Endodermal cell (in vitro differentiated cells): ENCODE data around the gene BRD3. TPM values are rescaled to one million over a fixed set of nuclear protein-coding genes. Genes with fewer than 3 reads are reported as not detected.

Source experiments
- DNase-seq: peaks from one replicate; pipeline ENCODE4 v3.0.0-alpha.2; 2017
- H3K27ac ChIP-seq: 2 replicates; pipeline ENCODE4 v1.5.1; 2013; ENCODE audit warnings: mild to moderate bottlenecking, low read depth, low read length, moderate library complexity
- H3K27me3 ChIP-seq: 2 replicates; pipeline ENCODE4 v1.6.1; 2013; ENCODE audit warnings: mild to moderate bottlenecking, low read length, moderate library complexity; ENCODE audit not compliant: insufficient read depth, control insufficient read depth, poor library complexity, severe bottlenecking
- H3K36me3 ChIP-seq: 2 replicates; pipeline ENCODE4 v1.7.0; 2013; ENCODE audit warnings: mild to moderate bottlenecking, low read length, moderate library complexity; ENCODE audit not compliant: control insufficient read depth, insufficient read depth
- H3K4me1 ChIP-seq: one replicate; pipeline ENCODE4 v1.7.0; 2013; ENCODE audit warnings: low read length; ENCODE audit not compliant: control insufficient read depth, insufficient read depth
- H3K4me3 ChIP-seq: 2 replicates; pipeline ENCODE4 v1.5.1; 2013; ENCODE audit warnings: mild to moderate bottlenecking, low read length, moderate library complexity
- H3K9ac ChIP-seq: 2 replicates; pipeline ENCODE4 v1.6.1; 2013; ENCODE audit warnings: mild to moderate bottlenecking, low read length, moderate library complexity; ENCODE audit not compliant: poor library complexity, severe bottlenecking; ENCODE audit errors: extremely low read depth
- H3K9me3 ChIP-seq: 2 replicates; pipeline ENCODE4 v1.6.1; 2013; ENCODE audit warnings: mild to moderate bottlenecking, low read length, moderate library complexity; ENCODE audit not compliant: control insufficient read depth
- H3K27ac Mint-ChIP-seq: 2 replicates; pipeline ENCODE4 v1.8.0; 2020; ENCODE audit warnings: mixed read lengths
- H3K27me3 Mint-ChIP-seq: 2 replicates; pipeline ENCODE4 v1.8.0; 2021; ENCODE audit warnings: mild to moderate bottlenecking, mixed read lengths; ENCODE audit not compliant: insufficient read depth
- H3K36me3 Mint-ChIP-seq: 2 replicates; pipeline ENCODE4 v1.8.0; 2020; ENCODE audit warnings: low read depth, mixed read lengths
- H3K4me1 Mint-ChIP-seq: 2 replicates; pipeline ENCODE4 v1.8.0; 2020; ENCODE audit warnings: mixed read lengths
- H3K4me3 Mint-ChIP-seq: 2 replicates; pipeline ENCODE4 v1.8.0; 2020; ENCODE audit warnings: mild to moderate bottlenecking, moderate library complexity, mixed read lengths
- H3K9me3 Mint-ChIP-seq: 2 replicates; pipeline ENCODE4 v1.8.0; 2020; ENCODE audit warnings: mild to moderate bottlenecking, mixed read lengths
- WGBS, 2 experiments: methylation state at CpG; one replicate each; pipeline versions ENCODE4 v1.1.5 to v1.1.7; 2013; ENCODE audit warnings: missing lambda C conversion rate in 2 of 2, mixed read lengths in 1 of 2; ENCODE audit not compliant: insufficient coverage in 1 of 2, insufficient read length in 1 of 2; 5-methylcytosine and 5-hydroxymethylcytosine counted together
- total RNA-seq, 2 donors: library from RNA; stranded (reverse); fragmentation: NEBNext Ultra II Directional in 1 of 2; extraction: Animal tissue kit (Norgen Biotek cat#: 25700) in 1 of 2; gene quantifications; 2 replicates in 1 of 2; 3 replicates in 1 of 2; pipeline ENCODE4 v1.2.1, GENCODE V29; 2021
- TF ChIP-seq, protein P1 (sequence below): fragments of 200-600 bp; sonication (generic); conservative IDR thresholded peaks from 2 replicates; pipeline ENCODE4 v1.5.0; 2021; ENCODE audit warnings: antibody characterized with exemption, mild to moderate bottlenecking

Gene BRD3
- total RNA-seq, 2 donors from 2014 or later = 92.3 to 103 TPM

DNA sequence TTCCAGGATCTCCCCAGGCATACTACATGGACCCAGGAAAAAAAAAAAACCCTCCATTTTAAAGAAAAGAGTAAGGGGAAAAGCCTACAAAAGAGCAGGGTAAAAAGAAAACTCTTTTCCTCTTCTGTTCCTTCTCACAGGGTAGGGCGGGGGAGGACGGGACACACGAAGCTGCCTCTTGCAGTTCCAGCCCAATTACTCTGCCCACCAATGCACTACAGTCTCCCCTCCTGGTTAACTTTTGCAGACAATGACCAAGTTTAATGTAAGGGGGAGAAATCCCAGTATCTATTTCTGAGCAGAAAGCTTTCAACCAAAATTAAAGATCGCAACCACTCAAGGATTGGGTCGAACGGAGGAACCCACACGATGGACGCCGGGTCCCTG, 1.3 kb downstream of the BRD3 start:
- H3K4me3 ChIP-seq = peak overlapping the region; percentile 91
- H3K36me3 ChIP-seq = peaks cover 8% of the 10 kb centered on the region
- H3K9ac ChIP-seq = peak overlapping the region; percentile 87
- DNase-seq = no peak
- H3K36me3 Mint-ChIP-seq = peaks cover 10% of the 10 kb centered on the region
- H3K9me3 ChIP-seq = no peaks in the 10 kb centered on the region
- peak overlapping the region; percentile 82 for H3K4me3 Mint-ChIP-seq
- WGBS, 2 experiments = 2% methylated on average over 6 to 9 of the region's 9 CpGs
- peaks cover 2% of the 10 kb centered on the region for H3K4me1 ChIP-seq
- peaks cover 27% of the 10 kb centered on the region for H3K27me3 Mint-ChIP-seq
- H3K9me3 Mint-ChIP-seq = peaks cover 7% of the 10 kb centered on the region
- no peak overlapping the region for H3K27ac ChIP-seq
- TF ChIP-seq, protein P1, sequence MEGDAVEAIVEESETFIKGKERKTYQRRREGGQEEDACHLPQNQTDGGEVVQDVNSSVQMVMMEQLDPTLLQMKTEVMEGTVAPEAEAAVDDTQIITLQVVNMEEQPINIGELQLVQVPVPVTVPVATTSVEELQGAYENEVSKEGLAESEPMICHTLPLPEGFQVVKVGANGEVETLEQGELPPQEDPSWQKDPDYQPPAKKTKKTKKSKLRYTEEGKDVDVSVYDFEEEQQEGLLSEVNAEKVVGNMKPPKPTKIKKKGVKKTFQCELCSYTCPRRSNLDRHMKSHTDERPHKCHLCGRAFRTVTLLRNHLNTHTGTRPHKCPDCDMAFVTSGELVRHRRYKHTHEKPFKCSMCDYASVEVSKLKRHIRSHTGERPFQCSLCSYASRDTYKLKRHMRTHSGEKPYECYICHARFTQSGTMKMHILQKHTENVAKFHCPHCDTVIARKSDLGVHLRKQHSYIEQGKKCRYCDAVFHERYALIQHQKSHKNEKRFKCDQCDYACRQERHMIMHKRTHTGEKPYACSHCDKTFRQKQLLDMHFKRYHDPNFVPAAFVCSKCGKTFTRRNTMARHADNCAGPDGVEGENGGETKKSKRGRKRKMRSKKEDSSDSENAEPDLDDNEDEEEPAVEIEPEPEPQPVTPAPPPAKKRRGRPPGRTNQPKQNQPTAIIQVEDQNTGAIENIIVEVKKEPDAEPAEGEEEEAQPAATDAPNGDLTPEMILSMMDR = no peak
- H3K27ac Mint-ChIP-seq = peak overlapping the region; percentile 87
- H3K4me1 Mint-ChIP-seq = peaks cover 19% of the 10 kb centered on the region
- peaks cover 26% of the 10 kb centered on the region for H3K27me3 ChIP-seq

DNA sequence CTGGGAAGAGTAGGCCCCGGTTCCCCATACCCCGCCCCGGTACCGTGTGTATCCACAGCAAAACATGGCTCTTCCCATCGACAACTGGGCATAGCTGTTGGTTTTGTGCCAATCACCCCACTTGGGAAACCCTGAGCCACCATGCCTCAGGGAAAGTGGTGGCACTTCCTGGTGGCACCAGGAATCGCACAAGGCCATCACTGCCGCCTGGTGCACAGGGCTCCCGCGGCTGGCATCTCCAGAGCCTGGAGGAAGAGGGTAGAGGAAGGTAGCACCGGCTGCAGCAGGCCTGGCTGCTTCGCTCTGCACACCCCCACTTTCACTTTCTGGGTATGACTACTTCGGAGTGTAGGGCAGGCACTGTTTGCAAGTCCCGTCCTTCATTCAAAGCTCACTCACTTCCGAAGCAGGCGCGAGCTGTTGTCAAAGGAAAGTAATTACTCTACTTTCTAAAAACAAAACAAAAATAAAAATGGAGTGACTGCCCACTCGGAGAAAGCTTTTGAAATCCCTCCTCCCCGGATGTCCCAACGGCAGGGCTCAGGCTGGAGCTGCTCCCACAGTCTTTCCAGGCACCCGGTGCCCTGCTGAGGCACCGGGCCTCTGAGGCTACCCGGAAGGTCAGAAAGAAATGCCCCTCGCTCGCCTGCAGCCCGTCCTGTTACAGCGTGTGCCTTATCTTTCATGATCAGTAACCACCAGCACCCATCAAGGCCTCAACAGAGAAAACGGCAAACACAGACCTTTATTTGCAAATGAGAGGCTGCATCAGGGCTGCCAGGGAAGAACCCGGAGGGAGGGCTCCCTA, 2.0 kb downstream of the BRD3 start:
- H3K27ac ChIP-seq = no peak overlapping the region

DNA sequence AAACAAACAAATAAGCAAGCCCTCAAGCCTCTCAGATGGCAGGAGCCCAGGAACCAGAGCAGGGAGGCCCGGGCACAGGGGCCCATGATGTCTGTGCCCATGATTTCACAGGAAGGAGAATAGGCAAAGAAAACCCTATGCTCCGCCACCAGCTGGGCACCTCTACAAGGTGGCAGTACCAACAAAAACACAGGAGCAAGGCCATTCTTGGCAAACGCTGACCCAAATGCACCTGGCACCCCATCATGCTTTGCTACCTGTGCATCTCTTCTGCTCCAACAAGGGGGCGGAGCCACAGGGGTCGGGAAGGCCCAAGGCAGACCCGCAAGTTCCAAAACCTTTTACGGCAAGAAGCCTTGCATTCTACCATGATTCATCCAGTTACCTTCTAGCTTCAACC, 3.1 kb downstream of the BRD3 start:
- TF ChIP-seq, protein P1 = no peak
- H3K27me3 ChIP-seq = peaks cover 8% of the 10 kb centered on the region
- H3K9ac ChIP-seq = no peak overlapping the region
- no peak overlapping the region for H3K4me3 ChIP-seq
- H3K4me1 ChIP-seq = peaks cover 2% of the 10 kb centered on the region
- WGBS, 2 experiments = 94 to 95% methylated on average over 7 of the region's 7 CpGs
- Mint-ChIP-seq H3K4me1 (peaks cover 19% of the 10 kb centered on the region), H3K36me3 (peaks cover 10% of the 10 kb centered on the region), H3K27ac (no peak overlapping the region), H3K4me3 (no peak overlapping the region), H3K27me3 (peaks cover 11% of the 10 kb centered on the region), H3K9me3 (no peaks in the 10 kb centered on the region)
- H3K27ac ChIP-seq = no peak overlapping the region
- no peaks in the 10 kb centered on the region for H3K9me3 ChIP-seq
- peak; percentile 44 for DNase-seq
- H3K36me3 ChIP-seq = peaks cover 8% of the 10 kb centered on the region

More for the DNA sequence above, 2.0 kb downstream of the BRD3 start:
- Histone ChIP-seq H3K9ac (peak overlapping the region; percentile 87), H3K27me3 (peaks cover 19% of the 10 kb centered on the region), H3K36me3 (peaks cover 8% of the 10 kb centered on the region), H3K4me1 (peaks cover 2% of the 10 kb centered on the region), H3K4me3 (peak overlapping the region; percentile 91), H3K9me3 (no peaks in the 10 kb centered on the region)
- H3K4me3 Mint-ChIP-seq = peak overlapping the region; percentile 82
- H3K27me3 Mint-ChIP-seq = peaks cover 22% of the 10 kb centered on the region
- DNase-seq = peak; percentile 62
- peaks cover 10% of the 10 kb centered on the region for H3K36me3 Mint-ChIP-seq
- 56 to 64% methylated on average over 10 to 28 of the region's 28 CpGs for WGBS, 2 experiments
- H3K9me3 Mint-ChIP-seq = peaks cover 1% of the 10 kb centered on the region
- H3K4me1 Mint-ChIP-seq = peaks cover 19% of the 10 kb centered on the region
- peak overlapping the region; percentile 87 for H3K27ac Mint-ChIP-seq
- TF ChIP-seq, protein P1 = no peak
